Measurements from ENCODE around the gene MZF1. TPM values are rescaled to one million over a fixed set of nuclear protein-coding genes. Genes with fewer than 3 reads are reported as not detected.

The MZF1 gene
- total and polyA plus RNA-seq, 9 of the 15 experiments (the other 6 are each of a cell fraction or from before 2014, with no cell fraction given): 0.31 to 29.3 (median 11.5) TPM

- 0 out of 2 replicates have a peak, but pooled peaks have one; percentile 12 for TF ChIP-seq ZNF232 (CRISPR knock-in tag; IDR thresholded peaks at IDR 0.05)
- TF ChIP-seq SNRNP70 (optimal IDR thresholded peaks at IDR 0.05; ENCODE audit: low read depth, low read length): no peak
- no peak for TF ChIP-seq ZBTB8A (IDR thresholded peaks at IDR 0.05; ENCODE audit: partially characterized antibody)
- peak; percentile 82 for TF ChIP-seq FIP1L1 (IDR thresholded peaks at IDR 0.05; ENCODE audit: low read depth, low read length, poor library complexity, severe bottlenecking)
- peak; percentile 86 for TF ChIP-seq EP400 (IDR thresholded peaks at IDR 0.05)
- no peak for TF ChIP-seq CBFA2T3 (IDR thresholded peaks at IDR 0.05)
- peak; percentile 37; the same call in 1 of the 2 replicates for TF ChIP-seq ZBED1 (IDR thresholded peaks at IDR 0.05)
- peak; percentile 33 for TF ChIP-seq RBM25 (IDR thresholded peaks at IDR 0.05; ENCODE audit: low read depth, low read length, severe bottlenecking)
- TF ChIP-seq, protein P1, sequence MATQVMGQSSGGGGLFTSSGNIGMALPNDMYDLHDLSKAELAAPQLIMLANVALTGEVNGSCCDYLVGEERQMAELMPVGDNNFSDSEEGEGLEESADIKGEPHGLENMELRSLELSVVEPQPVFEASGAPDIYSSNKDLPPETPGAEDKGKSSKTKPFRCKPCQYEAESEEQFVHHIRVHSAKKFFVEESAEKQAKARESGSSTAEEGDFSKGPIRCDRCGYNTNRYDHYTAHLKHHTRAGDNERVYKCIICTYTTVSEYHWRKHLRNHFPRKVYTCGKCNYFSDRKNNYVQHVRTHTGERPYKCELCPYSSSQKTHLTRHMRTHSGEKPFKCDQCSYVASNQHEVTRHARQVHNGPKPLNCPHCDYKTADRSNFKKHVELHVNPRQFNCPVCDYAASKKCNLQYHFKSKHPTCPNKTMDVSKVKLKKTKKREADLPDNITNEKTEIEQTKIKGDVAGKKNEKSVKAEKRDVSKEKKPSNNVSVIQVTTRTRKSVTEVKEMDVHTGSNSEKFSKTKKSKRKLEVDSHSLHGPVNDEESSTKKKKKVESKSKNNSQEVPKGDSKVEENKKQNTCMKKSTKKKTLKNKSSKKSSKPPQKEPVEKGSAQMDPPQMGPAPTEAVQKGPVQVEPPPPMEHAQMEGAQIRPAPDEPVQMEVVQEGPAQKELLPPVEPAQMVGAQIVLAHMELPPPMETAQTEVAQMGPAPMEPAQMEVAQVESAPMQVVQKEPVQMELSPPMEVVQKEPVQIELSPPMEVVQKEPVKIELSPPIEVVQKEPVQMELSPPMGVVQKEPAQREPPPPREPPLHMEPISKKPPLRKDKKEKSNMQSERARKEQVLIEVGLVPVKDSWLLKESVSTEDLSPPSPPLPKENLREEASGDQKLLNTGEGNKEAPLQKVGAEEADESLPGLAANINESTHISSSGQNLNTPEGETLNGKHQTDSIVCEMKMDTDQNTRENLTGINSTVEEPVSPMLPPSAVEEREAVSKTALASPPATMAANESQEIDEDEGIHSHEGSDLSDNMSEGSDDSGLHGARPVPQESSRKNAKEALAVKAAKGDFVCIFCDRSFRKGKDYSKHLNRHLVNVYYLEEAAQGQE (IDR thresholded peaks at IDR 0.05; ENCODE audit: borderline replicate concordance): no peak
- TF ChIP-seq, protein P1 (CRISPR knock-in tag; IDR thresholded peaks at IDR 0.05; ENCODE audit: low read depth): 0 out of 2 replicates have a peak, but pooled peaks have one; percentile 43
- TF ChIP-seq E2F3 (CRISPR knock-in tag; IDR thresholded peaks at IDR 0.05): peak; percentile 85; the same call in 1 of the 2 replicates
- no peak for TF ChIP-seq JUNB (CRISPR knock-in tag; conservative IDR thresholded peaks at IDR 0.05)
- peak; percentile 61; the same call in 1 of the 2 replicates for TF ChIP-seq E2F1 (CRISPR knock-in tag; IDR thresholded peaks at IDR 0.05)
- peak; percentile 49; the same call in 1 of the 2 replicates for TF ChIP-seq PKNOX1 (IDR thresholded peaks at IDR 0.05)
- TF ChIP-seq, protein P2, sequence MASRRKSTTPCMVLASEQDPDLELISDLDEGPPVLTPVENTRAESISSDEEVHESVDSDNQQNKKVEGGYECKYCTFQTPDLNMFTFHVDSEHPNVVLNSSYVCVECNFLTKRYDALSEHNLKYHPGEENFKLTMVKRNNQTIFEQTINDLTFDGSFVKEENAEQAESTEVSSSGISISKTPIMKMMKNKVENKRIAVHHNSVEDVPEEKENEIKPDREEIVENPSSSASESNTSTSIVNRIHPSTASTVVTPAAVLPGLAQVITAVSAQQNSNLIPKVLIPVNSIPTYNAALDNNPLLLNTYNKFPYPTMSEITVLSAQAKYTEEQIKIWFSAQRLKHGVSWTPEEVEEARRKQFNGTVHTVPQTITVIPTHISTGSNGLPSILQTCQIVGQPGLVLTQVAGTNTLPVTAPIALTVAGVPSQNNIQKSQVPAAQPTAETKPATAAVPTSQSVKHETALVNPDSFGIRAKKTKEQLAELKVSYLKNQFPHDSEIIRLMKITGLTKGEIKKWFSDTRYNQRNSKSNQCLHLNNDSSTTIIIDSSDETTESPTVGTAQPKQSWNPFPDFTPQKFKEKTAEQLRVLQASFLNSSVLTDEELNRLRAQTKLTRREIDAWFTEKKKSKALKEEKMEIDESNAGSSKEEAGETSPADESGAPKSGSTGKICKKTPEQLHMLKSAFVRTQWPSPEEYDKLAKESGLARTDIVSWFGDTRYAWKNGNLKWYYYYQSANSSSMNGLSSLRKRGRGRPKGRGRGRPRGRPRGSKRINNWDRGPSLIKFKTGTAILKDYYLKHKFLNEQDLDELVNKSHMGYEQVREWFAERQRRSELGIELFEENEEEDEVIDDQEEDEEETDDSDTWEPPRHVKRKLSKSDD (conservative IDR thresholded peaks at IDR 0.05; ENCODE audit: low read length): no peak
Observed at GRCh38 chr19:58543826-58544590, 29.1 kb downstream of the MZF1 start, which contains the start of gene TRIM28 (continued).

All from K562 (cell line).